ENCODE measurements around the gene APOL3. TPM values are rescaled to one million over a fixed set of nuclear protein-coding genes. Genes with fewer than 3 reads are reported as not detected.

Gene APOL3
- total and polyA plus RNA-seq, 2 of the 13 experiments (the other 11 are each of a cell fraction or from before 2014, with no cell fraction given), result 3.8 to 5.4 TPM

DNA sequence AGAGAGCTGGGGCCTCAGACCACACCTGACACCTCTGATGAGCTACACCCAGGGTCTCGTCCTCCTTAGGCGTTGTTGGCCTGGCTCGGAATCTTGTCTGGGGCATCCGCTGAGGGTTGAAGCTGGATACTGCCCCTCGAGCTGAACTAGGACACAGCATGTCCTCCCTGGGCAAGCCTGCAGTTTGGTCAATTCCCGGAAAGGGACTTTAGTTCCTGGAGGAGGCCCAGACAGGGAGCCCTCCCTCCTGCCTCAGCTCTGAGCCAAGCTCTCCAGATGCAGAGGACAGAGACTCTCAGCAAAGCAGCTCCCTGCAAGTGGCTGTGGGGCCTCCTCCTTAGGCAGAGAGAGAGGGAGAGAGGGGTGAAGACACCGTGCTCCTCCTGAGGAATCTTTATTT lies 4.9 kb downstream of the APOL3 start (continued):
- TF ChIP-seq, protein P1, sequence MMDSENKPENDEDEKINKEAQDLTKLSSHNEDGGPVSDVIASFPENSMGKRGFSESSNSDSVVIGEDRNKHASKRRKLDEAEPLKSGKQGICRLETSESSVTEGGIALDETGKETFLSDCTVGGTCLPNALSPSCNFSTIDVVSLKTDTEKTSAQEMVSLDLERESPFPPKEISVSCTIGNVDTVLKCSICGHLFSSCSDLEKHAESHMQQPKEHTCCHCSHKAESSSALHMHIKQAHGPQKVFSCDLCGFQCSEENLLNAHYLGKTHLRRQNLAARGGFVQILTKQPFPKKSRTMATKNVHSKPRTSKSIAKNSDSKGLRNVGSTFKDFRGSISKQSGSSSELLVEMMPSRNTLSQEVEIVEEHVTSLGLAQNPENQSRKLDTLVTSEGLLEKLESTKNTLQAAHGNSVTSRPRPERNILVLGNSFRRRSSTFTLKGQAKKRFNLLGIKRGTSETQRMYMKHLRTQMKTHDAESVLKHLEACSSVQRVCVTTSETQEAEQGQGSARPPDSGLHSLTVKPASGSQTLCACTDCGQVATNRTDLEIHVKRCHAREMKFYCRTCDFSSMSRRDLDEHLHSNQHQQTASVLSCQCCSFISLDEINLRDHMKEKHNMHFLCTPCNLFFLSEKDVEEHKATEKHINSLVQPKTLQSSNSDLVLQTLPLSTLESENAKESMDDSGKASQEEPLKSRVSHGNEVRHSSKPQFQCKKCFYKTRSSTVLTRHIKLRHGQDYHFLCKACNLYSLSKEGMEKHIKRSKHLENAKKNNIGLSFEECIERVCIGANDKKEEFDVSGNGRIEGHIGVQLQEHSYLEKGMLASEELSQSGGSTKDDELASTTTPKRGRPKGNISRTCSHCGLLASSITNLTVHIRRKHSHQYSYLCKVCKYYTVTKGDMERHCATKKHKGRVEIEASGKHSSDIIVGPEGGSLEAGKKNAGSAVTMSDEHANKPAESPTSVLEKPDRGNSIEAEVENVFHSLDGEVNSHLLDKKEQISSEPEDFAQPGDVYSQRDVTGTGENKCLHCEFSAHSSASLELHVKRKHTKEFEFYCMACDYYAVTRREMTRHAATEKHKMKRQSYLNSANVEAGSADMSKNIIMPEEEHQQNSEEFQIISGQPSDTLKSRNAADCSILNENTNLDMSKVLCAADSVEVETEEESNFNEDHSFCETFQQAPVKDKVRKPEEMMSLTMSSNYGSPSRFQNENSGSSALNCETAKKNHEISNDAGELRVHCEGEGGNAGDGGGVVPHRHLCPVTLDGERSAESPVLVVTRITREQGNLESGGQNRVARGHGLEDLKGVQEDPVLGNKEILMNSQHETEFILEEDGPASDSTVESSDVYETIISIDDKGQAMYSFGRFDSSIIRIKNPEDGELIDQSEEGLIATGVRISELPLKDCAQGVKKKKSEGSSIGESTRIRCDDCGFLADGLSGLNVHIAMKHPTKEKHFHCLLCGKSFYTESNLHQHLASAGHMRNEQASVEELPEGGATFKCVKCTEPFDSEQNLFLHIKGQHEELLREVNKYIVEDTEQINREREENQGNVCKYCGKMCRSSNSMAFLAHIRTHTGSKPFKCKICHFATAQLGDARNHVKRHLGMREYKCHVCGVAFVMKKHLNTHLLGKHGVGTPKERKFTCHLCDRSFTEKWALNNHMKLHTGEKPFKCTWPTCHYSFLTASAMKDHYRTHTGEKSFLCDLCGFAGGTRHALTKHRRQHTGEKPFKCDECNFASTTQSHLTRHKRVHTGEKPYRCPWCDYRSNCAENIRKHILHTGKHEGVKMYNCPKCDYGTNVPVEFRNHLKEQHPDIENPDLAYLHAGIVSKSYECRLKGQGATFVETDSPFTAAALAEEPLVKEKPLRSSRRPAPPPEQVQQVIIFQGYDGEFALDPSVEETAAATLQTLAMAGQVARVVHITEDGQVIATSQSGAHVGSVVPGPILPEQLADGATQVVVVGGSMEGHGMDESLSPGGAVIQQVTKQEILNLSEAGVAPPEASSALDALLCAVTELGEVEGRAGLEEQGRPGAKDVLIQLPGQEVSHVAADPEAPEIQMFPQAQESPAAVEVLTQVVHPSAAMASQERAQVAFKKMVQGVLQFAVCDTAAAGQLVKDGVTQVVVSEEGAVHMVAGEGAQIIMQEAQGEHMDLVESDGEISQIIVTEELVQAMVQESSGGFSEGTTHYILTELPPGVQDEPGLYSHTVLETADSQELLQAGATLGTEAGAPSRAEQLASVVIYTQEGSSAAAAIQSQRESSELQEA (CRISPR knock-in tag; IDR thresholded peaks at IDR 0.05; ENCODE audit: not compliant biosample characterization), result no peak
- TF ChIP-seq ZNF577 (CRISPR knock-in tag; IDR thresholded peaks at IDR 0.05; ENCODE audit: borderline replicate concordance, low read depth) (no peak), ZEB1 (IDR thresholded peaks at IDR 0.05; ENCODE audit: insufficient replicate concordance, low read depth) (no peak), ZNF589 (CRISPR knock-in tag; conservative IDR thresholded peaks at IDR 0.05) (no peak), PITX1 (CRISPR knock-in tag; IDR thresholded peaks at IDR 0.05) (no peak), CHD4 (IDR thresholded peaks at IDR 0.05; ENCODE audit: borderline replicate concordance, low read length) (no peak), EP300 (IDR thresholded peaks at IDR 0.05; ENCODE audit: low read depth in 2 of 2, low read length in 2 of 2) (no peak), EP300 (CRISPR knock-in tag; IDR thresholded peaks at IDR 0.05; ENCODE audit: borderline replicate concordance) (no peak), ZNF253 (CRISPR knock-in tag; IDR thresholded peaks at IDR 0.05; ENCODE audit: borderline replicate concordance) (no peak), SKI (IDR thresholded peaks at IDR 0.05; ENCODE audit: partially characterized antibody) (no peak), ZNF180 (CRISPR knock-in tag; IDR thresholded peaks at IDR 0.05; ENCODE audit: borderline replicate concordance, low read depth) (no peak), RFXANK (CRISPR knock-in tag; IDR thresholded peaks at IDR 0.05) (no peak), MATR3 (CRISPR knock-in tag; IDR thresholded peaks at IDR 0.05) (no peak), NFKB2 (CRISPR knock-in tag; IDR thresholded peaks at IDR 0.05; ENCODE audit: borderline replicate concordance) (no peak), ELF3 (CRISPR knock-in tag; IDR thresholded peaks at IDR 0.05) (peak; percentile 74), RAD21 (CRISPR knock-in tag; IDR thresholded peaks at IDR 0.05) (no peak), TBX2 (CRISPR knock-in tag; IDR thresholded peaks at IDR 0.05; ENCODE audit: borderline replicate concordance) (peak; percentile 45), PHB2 (IDR thresholded peaks at IDR 0.05; ENCODE audit: partially characterized antibody) (no peak), TARDBP (CRISPR knock-in tag; IDR thresholded peaks at IDR 0.05) (no peak)
- TF ChIP-seq, protein P2, sequence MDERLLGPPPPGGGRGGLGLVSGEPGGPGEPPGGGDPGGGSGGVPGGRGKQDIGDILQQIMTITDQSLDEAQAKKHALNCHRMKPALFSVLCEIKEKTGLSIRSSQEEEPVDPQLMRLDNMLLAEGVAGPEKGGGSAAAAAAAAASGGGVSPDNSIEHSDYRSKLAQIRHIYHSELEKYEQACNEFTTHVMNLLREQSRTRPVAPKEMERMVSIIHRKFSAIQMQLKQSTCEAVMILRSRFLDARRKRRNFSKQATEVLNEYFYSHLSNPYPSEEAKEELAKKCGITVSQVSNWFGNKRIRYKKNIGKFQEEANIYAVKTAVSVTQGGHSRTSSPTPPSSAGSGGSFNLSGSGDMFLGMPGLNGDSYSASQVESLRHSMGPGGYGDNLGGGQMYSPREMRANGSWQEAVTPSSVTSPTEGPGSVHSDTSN (CRISPR knock-in tag; IDR thresholded peaks at IDR 0.05), result no peak
- TF ChIP-seq, protein P3, sequence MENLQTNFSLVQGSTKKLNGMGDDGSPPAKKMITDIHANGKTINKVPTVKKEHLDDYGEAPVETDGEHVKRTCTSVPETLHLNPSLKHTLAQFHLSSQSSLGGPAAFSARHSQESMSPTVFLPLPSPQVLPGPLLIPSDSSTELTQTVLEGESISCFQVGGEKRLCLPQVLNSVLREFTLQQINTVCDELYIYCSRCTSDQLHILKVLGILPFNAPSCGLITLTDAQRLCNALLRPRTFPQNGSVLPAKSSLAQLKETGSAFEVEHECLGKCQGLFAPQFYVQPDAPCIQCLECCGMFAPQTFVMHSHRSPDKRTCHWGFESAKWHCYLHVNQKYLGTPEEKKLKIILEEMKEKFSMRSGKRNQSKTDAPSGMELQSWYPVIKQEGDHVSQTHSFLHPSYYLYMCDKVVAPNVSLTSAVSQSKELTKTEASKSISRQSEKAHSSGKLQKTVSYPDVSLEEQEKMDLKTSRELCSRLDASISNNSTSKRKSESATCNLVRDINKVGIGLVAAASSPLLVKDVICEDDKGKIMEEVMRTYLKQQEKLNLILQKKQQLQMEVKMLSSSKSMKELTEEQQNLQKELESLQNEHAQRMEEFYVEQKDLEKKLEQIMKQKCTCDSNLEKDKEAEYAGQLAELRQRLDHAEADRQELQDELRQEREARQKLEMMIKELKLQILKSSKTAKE (CRISPR knock-in tag; IDR thresholded peaks at IDR 0.05; ENCODE audit: borderline replicate concordance), result no peak

Measured in HepG2 (cell line).